Large intestine (tissue), 3 donors: ENCODE data around the gene UROD. TPM values are rescaled to one million over a fixed set of nuclear protein-coding genes. Genes with fewer than 3 reads are reported as not detected.
"Not testable (repeated sequence)": the region's sequence is repeated elsewhere in the genome, so short reads cannot be mapped to it uniquely, and the experiment has no call there.

Source experiments
- DNase-seq, 2 donors: peaks; one replicate each; pipeline versions ENCODE4 v3.0.0 to v3.0.0-alpha.2; 2013
- H3K27ac ChIP-seq: one replicate; pipeline ENCODE4 v1.5.1; 2013; ENCODE audit warnings: low read length
- H3K27me3 ChIP-seq: 2 replicates; pipeline ENCODE4 v1.6.1; 2013; ENCODE audit warnings: low read length; ENCODE audit not compliant: control insufficient read depth, insufficient read depth
- H3K36me3 ChIP-seq: 2 replicates; pipeline ENCODE4 v1.6.1; 2013; ENCODE audit warnings: low read length; ENCODE audit not compliant: control insufficient read depth, insufficient read depth
- H3K4me1 ChIP-seq: one replicate; pipeline ENCODE4 v1.6.1; 2013; ENCODE audit warnings: low read length; ENCODE audit not compliant: control insufficient read depth, insufficient read depth
- H3K4me3 ChIP-seq: one replicate; pipeline ENCODE4 v1.5.1; 2013; ENCODE audit warnings: low read length
- H3K9me3 ChIP-seq: one replicate; pipeline ENCODE4 v1.6.1; 2013; ENCODE audit warnings: mild to moderate bottlenecking, low read depth, low read length, moderate library complexity; ENCODE audit not compliant: control insufficient read depth
- WGBS: methylation state at CpG from one replicate; pipeline ENCODE4 v1.1.5; 2013; ENCODE audit warnings: low lambda C conversion rate; ENCODE audit not compliant: insufficient coverage; 5-methylcytosine and 5-hydroxymethylcytosine counted together
- polyA plus RNA-seq: library from polyadenylated mRNA; unstranded; fragments of 120-200 nt; gene quantifications from one replicate; pipeline ENCODE4 v1.2.1, GENCODE V29; 2013

Gene UROD
- polyA plus RNA-seq, 1 donor = 76.3 TPM

GRCh38 chr1:44988531-44989156 is 23.4 kb upstream of the UROD start:
- Histone ChIP-seq H3K4me1 (peaks cover 7% of the 10 kb centered on the region), H3K9me3 (peaks cover 4% of the 10 kb centered on the region), H3K4me3 (no peak overlapping the region), H3K27ac (no peak overlapping the region), H3K36me3 (no peaks in the 10 kb centered on the region), H3K27me3 (no peaks in the 10 kb centered on the region)
- DNase-seq = no peak
- 83% methylated on average over 5 of the region's 24 CpGs for WGBS

- no CpG with 5 or more reads among the region's 7 CpGs for WGBS
These were observed 17.6 kb upstream of the UROD start for GRCh38 chr1:44994309-44994898.

GRCh38 chr1:44995467-44996238 is 16.4 kb upstream of the UROD start:
- no peak for DNase-seq
- H3K4me3 ChIP-seq = no peak overlapping the region
- WGBS = no CpG with 5 or more reads among the region's 7 CpGs
- H3K27me3 ChIP-seq = no peaks in the 10 kb centered on the region
- no peaks in the 10 kb centered on the region for H3K36me3 ChIP-seq
- no peak overlapping the region for H3K27ac ChIP-seq
- no peaks in the 10 kb centered on the region for H3K4me1 ChIP-seq
- H3K9me3 ChIP-seq = no peaks in the 10 kb centered on the region

More at GRCh38 chr1:44994309-44994898, 17.6 kb upstream of the UROD start:
- no peak for DNase-seq
- H3K4me1 ChIP-seq = no peaks in the 10 kb centered on the region
- H3K9me3 ChIP-seq = no peaks in the 10 kb centered on the region
- H3K27ac ChIP-seq = no peak overlapping the region
- H3K4me3 ChIP-seq = no peak overlapping the region
- no peaks in the 10 kb centered on the region for H3K27me3 ChIP-seq
- H3K36me3 ChIP-seq = no peaks in the 10 kb centered on the region

GRCh38 chr1:44999232-44999631 is 12.8 kb upstream of the UROD start:
- Histone ChIP-seq H3K27me3 (no peaks in the 10 kb centered on the region), H3K4me1 (peaks cover 15% of the 10 kb centered on the region), H3K4me3 (no peak overlapping the region), H3K9me3 (no peaks in the 10 kb centered on the region), H3K36me3 (peaks cover 26% of the 10 kb centered on the region), H3K27ac (no peak overlapping the region)
- WGBS = 70% methylated on average over 2 of the region's 3 CpGs
- no peak for DNase-seq

GRCh38 chr1:45001011-45001481 is 11.0 kb upstream of the UROD start:
- Histone ChIP-seq H3K4me3 (no peak overlapping the region), H3K9me3 (no peaks in the 10 kb centered on the region), H3K27me3 (no peaks in the 10 kb centered on the region), H3K4me1 (peaks cover 15% of the 10 kb centered on the region), H3K27ac (no peak overlapping the region), H3K36me3 (peaks cover 44% of the 10 kb centered on the region)
- peak in 1 of 2 donors; percentile 23 for DNase-seq
- no CpG with 5 or more reads among the region's 7 CpGs for WGBS

- not testable (repeated sequence) for H3K27ac ChIP-seq, H3K27me3 ChIP-seq, DNase-seq, H3K9me3 ChIP-seq, H3K4me3 ChIP-seq
- Histone ChIP-seq H3K4me1 (peaks cover 15% of the 10 kb centered on the region), H3K36me3 (peaks cover 48% of the 10 kb centered on the region)
- WGBS = no CpG with 5 or more reads among the region's 8 CpGs
These were observed 10.5 kb upstream of the UROD start for GRCh38 chr1:45001576-45001975.

GRCh38 chr1:45002650-45003645 is 9.1 kb upstream of the UROD start:
- WGBS = no CpG with 5 or more reads among the region's 17 CpGs
- peaks cover 15% of the 10 kb centered on the region for H3K4me1 ChIP-seq
- H3K9me3 ChIP-seq = no peaks in the 10 kb centered on the region
- no peak overlapping the region for H3K4me3 ChIP-seq
- H3K27ac ChIP-seq = peak overlapping the region; percentile 51
- peak; percentile 47 to 86 for DNase-seq
- no peaks in the 10 kb centered on the region for H3K27me3 ChIP-seq
- peaks cover 62% of the 10 kb centered on the region for H3K36me3 ChIP-seq

GRCh38 chr1:45003741-45004140 is 8.3 kb upstream of the UROD start:
- no peaks in the 10 kb centered on the region for H3K27me3 ChIP-seq

GRCh38 chr1:45004281-45004920 is 7.7 kb upstream of the UROD start:
- no peaks in the 10 kb centered on the region for H3K9me3 ChIP-seq
- H3K4me3 ChIP-seq = no peak overlapping the region
- WGBS = no CpG with 5 or more reads among the region's 7 CpGs
- H3K27ac ChIP-seq = no peak overlapping the region
- no peaks in the 10 kb centered on the region for H3K27me3 ChIP-seq
- no peak for DNase-seq
- peaks cover 76% of the 10 kb centered on the region for H3K36me3 ChIP-seq
- H3K4me1 ChIP-seq = peaks cover 17% of the 10 kb centered on the region

More at GRCh38 chr1:45003741-45004140, 8.3 kb upstream of the UROD start:
- H3K9me3 ChIP-seq = no peaks in the 10 kb centered on the region
- no peak overlapping the region for H3K27ac ChIP-seq
- no peak overlapping the region for H3K4me3 ChIP-seq
- no CpG with 5 or more reads among the region's 14 CpGs for WGBS
- DNase-seq = no peak
- H3K36me3 ChIP-seq = peaks cover 70% of the 10 kb centered on the region
- peaks cover 15% of the 10 kb centered on the region for H3K4me1 ChIP-seq
